ENCODE measurements around the gene PVALB. TPM values are rescaled to one million over a fixed set of nuclear protein-coding genes. Genes with fewer than 3 reads are reported as not detected.
A peak's percentile ranks its signal among the peaks of the same experiment; 100 is the strongest.

The PVALB gene, protein sequence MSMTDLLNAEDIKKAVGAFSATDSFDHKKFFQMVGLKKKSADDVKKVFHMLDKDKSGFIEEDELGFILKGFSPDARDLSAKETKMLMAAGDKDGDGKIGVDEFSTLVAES
- total RNA-seq (not detected in 2 replicates), polyA plus RNA-seq (0.30 TPM in 1 of 2 replicates, not detected in the other)

GRCh38 chr22:36816636-36817524, at the start of gene PVALB:
PVALB (minus strand) TSS chr22:36817035; CDS start chr22:36817005, 30 bp downstream.
- H3K9me3 ChIP-seq (ENCODE audit: low read depth): no peaks in the 10 kb centered on the region
- 3% methylated on average over 75 of the region's 75 CpGs for WGBS (ENCODE audit: low lambda C conversion rate, missing lambda C conversion rate)
- no peak within 1 kb of the TSS for H3K4me3 ChIP-seq
- no peak within 1 kb of the TSS for H3K27ac ChIP-seq
- H3K4me1 ChIP-seq (ENCODE audit: insufficient read depth): peaks cover 5% of the 10 kb centered on the region
- peak; percentile 76 for DNase-seq (ENCODE audit: low spot score)
- no peaks in the 10 kb centered on the region for H3K36me3 ChIP-seq (replicated peaks; ENCODE audit: insufficient read depth, low read depth)
- H2AFZ ChIP-seq: no peak within 1 kb of the TSS
- H4K20me1 ChIP-seq (ENCODE audit: insufficient read depth, poor library complexity, severe bottlenecking): no peaks in the 10 kb centered on the region
- H3K27me3 ChIP-seq: peaks cover 87% of the 10 kb centered on the region
- peak; percentile 75 for TF ChIP-seq EZH2 (IDR thresholded peaks at IDR 0.05; ENCODE audit: borderline replicate concordance)
- no peak for TF ChIP-seq EZH2phosphoT487 (IDR thresholded peaks at IDR 0.05; ENCODE audit: low read depth, severe bottlenecking, unreplicated experiment)
- no peaks in the 10 kb centered on the region for H3K79me2 ChIP-seq
- H3K4me2 ChIP-seq: peak within 1 kb of the TSS; percentile 85
- H3K9me2 ChIP-seq (replicated peaks; ENCODE audit: insufficient read depth): no peaks in the 10 kb centered on the region

DNA sequence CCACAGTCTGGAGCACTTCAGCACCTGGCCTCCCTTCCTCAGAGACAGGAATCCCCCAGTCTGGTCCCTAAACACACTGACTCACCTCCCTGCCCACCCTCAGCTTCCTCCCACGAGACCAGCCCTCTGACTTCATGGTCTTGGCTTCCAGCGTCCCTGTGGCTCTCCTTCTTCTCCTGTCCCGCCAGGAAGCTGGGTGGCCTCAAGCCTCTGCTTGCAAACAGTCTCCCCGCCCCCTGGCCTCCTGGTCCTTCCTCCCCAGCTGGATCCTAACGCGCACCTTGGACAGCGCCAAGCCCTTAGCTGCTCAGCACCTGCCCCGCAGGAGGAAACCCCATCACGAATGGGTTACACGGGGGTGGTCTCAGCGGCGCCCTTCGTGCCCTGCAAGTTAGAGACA, 48.5 kb upstream of the PVALB start:
- no peaks in the 10 kb centered on the region for H3K79me2 ChIP-seq
- peak; percentile 46 for DNase-seq (ENCODE audit: low spot score)
- H4K20me1 ChIP-seq (ENCODE audit: insufficient read depth, poor library complexity, severe bottlenecking): no peaks in the 10 kb centered on the region
- H3K9me3 ChIP-seq (ENCODE audit: low read depth): no peaks in the 10 kb centered on the region
- H3K4me3 ChIP-seq: no peak overlapping the region
- peaks cover 24% of the 10 kb centered on the region for H3K27me3 ChIP-seq
- no peak overlapping the region for H2AFZ ChIP-seq
- no peak overlapping the region for H3K27ac ChIP-seq
- H3K36me3 ChIP-seq (replicated peaks; ENCODE audit: insufficient read depth, low read depth): no peaks in the 10 kb centered on the region
- WGBS (ENCODE audit: low lambda C conversion rate, missing lambda C conversion rate): 32% methylated on average over 13 of the region's 13 CpGs
- no peak overlapping the region for H3K4me2 ChIP-seq
- no peaks in the 10 kb centered on the region for H3K4me1 ChIP-seq (ENCODE audit: insufficient read depth)
- no peaks in the 10 kb centered on the region for H3K9me2 ChIP-seq (replicated peaks; ENCODE audit: insufficient read depth)
- TF ChIP-seq, protein P1, sequence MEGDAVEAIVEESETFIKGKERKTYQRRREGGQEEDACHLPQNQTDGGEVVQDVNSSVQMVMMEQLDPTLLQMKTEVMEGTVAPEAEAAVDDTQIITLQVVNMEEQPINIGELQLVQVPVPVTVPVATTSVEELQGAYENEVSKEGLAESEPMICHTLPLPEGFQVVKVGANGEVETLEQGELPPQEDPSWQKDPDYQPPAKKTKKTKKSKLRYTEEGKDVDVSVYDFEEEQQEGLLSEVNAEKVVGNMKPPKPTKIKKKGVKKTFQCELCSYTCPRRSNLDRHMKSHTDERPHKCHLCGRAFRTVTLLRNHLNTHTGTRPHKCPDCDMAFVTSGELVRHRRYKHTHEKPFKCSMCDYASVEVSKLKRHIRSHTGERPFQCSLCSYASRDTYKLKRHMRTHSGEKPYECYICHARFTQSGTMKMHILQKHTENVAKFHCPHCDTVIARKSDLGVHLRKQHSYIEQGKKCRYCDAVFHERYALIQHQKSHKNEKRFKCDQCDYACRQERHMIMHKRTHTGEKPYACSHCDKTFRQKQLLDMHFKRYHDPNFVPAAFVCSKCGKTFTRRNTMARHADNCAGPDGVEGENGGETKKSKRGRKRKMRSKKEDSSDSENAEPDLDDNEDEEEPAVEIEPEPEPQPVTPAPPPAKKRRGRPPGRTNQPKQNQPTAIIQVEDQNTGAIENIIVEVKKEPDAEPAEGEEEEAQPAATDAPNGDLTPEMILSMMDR (IDR thresholded peaks at IDR 0.05; ENCODE audit: poor library complexity): no peak
- TF ChIP-seq EZH2 (IDR thresholded peaks at IDR 0.05; ENCODE audit: borderline replicate concordance): no peak
- TF ChIP-seq EZH2phosphoT487 (IDR thresholded peaks at IDR 0.05; ENCODE audit: low read depth, severe bottlenecking, unreplicated experiment): no peak

- H3K79me2 ChIP-seq: no peaks in the 10 kb centered on the region
- H2AFZ ChIP-seq: no peak overlapping the region
- no peaks in the 10 kb centered on the region for H3K4me1 ChIP-seq (ENCODE audit: insufficient read depth)
- WGBS (ENCODE audit: low lambda C conversion rate, missing lambda C conversion rate): 91% methylated on average over 14 of the region's 14 CpGs
- H3K4me3 ChIP-seq: no peak overlapping the region
- no peaks in the 10 kb centered on the region for H3K36me3 ChIP-seq (replicated peaks; ENCODE audit: insufficient read depth, low read depth)
- no peak for TF ChIP-seq EZH2 (IDR thresholded peaks at IDR 0.05; ENCODE audit: borderline replicate concordance)
- no peaks in the 10 kb centered on the region for H3K9me3 ChIP-seq (ENCODE audit: low read depth)
- no peak for DNase-seq (ENCODE audit: low spot score)
- no peak overlapping the region for H3K27ac ChIP-seq
- H3K9me2 ChIP-seq (replicated peaks; ENCODE audit: insufficient read depth): no peaks in the 10 kb centered on the region
- no peak overlapping the region for H3K4me2 ChIP-seq
- H4K20me1 ChIP-seq (ENCODE audit: insufficient read depth, poor library complexity, severe bottlenecking): no peaks in the 10 kb centered on the region
- H3K27me3 ChIP-seq: peaks cover 17% of the 10 kb centered on the region
Measured at GRCh38 chr22:36864454-36865215, 47.8 kb upstream of the PVALB start.

DNA sequence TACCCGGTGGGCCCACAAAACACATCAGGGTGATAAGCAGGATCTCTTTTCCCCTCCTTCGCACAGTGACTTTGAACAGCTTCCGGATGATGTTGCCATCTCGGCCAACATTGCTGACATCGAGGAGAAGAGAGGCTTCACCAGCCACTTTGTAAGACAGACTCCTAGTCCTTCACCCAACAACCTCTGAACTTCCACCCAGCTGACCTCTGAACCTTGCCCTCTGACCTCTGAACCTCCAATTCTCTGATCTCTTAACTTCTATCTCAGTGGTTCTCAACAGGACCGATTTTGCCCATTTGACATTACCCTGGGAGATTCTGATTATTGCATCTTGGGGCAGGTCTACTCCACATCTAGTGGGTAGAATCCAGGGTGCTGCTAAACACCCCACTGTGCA, 47.1 kb upstream of the PVALB start:
- Histone ChIP-seq H4K20me1 (ENCODE audit: insufficient read depth, poor library complexity, severe bottlenecking) (no peaks in the 10 kb centered on the region), H3K27ac (no peak overlapping the region), H3K4me3 (no peak overlapping the region), H3K9me2 (replicated peaks; ENCODE audit: insufficient read depth) (no peaks in the 10 kb centered on the region), H3K27me3 (peaks cover 10% of the 10 kb centered on the region), H3K36me3 (replicated peaks; ENCODE audit: insufficient read depth, low read depth) (no peaks in the 10 kb centered on the region), H3K9me3 (ENCODE audit: low read depth) (no peaks in the 10 kb centered on the region), H3K79me2 (no peaks in the 10 kb centered on the region), H3K4me1 (ENCODE audit: insufficient read depth) (no peaks in the 10 kb centered on the region), H2AFZ (no peak overlapping the region), H3K4me2 (no peak overlapping the region)
- 91% methylated on average over 6 of the region's 6 CpGs for WGBS (ENCODE audit: low lambda C conversion rate, missing lambda C conversion rate)
- no peak for DNase-seq (ENCODE audit: low spot score)
- TF ChIP-seq EZH2phosphoT487 (IDR thresholded peaks at IDR 0.05; ENCODE audit: low read depth, severe bottlenecking, unreplicated experiment): no peak
- no peak for TF ChIP-seq EZH2 (IDR thresholded peaks at IDR 0.05; ENCODE audit: borderline replicate concordance)
- TF ChIP-seq, protein P1 (IDR thresholded peaks at IDR 0.05; ENCODE audit: poor library complexity): no peak

Data from hepatocyte (in vitro differentiated cells).